GM12873 (cell line): ENCODE data around the gene DNAJC27.

Experiments
- TF ChIP-seq, protein P1 (sequence below): IDR thresholded peaks from 2 replicates; pipeline ENCODE4 v1.5.1; 2012; ENCODE audit warnings: low read depth, mild to moderate bottlenecking, moderate library complexity, low read length, control low read depth; ENCODE audit not compliant: insufficient read depth; ENCODE audit errors: missing control alignments

Gene DNAJC27

DNA sequence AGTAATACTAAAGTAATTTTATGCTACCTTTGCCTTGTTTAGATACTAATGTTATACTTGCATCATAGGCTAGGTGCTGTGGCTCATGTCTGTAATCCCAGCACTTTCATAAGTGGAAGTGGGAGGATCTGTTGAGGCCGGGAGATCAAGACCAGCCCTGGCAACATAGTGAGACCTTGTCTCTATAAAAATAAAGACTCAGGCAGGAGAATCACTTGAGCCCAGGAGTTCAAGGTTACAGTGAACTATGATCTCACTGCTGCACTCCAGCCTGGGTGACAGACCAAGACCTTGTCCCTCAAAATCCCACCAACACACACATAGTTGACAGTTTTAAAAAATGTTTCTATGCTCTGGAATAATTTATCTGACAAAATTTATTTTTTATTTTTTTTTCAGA, 6.9 kb upstream of the DNAJC27 start:
- TF ChIP-seq, protein P1, sequence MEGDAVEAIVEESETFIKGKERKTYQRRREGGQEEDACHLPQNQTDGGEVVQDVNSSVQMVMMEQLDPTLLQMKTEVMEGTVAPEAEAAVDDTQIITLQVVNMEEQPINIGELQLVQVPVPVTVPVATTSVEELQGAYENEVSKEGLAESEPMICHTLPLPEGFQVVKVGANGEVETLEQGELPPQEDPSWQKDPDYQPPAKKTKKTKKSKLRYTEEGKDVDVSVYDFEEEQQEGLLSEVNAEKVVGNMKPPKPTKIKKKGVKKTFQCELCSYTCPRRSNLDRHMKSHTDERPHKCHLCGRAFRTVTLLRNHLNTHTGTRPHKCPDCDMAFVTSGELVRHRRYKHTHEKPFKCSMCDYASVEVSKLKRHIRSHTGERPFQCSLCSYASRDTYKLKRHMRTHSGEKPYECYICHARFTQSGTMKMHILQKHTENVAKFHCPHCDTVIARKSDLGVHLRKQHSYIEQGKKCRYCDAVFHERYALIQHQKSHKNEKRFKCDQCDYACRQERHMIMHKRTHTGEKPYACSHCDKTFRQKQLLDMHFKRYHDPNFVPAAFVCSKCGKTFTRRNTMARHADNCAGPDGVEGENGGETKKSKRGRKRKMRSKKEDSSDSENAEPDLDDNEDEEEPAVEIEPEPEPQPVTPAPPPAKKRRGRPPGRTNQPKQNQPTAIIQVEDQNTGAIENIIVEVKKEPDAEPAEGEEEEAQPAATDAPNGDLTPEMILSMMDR: no peak

DNA sequence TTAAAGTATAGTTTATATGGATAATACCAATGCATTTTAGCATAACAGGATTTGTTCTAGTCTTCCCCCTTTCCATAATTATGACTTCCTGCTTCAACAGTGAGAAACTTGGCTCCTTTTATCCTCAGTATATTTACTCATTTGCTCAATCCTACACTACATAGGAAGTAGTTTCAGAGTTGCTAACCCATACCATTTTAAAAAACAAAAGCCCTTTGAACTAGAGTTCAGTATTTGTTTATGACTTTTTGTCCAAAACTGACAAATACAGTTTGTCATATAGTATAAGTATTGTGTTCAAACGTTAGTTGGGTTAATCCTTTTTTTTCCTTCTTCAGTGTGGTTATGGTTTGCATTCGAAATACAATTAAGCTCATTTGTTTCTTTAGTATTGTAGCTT, 5.9 kb upstream of the DNAJC27 start:
- TF ChIP-seq, protein P1: no peak

DNA sequence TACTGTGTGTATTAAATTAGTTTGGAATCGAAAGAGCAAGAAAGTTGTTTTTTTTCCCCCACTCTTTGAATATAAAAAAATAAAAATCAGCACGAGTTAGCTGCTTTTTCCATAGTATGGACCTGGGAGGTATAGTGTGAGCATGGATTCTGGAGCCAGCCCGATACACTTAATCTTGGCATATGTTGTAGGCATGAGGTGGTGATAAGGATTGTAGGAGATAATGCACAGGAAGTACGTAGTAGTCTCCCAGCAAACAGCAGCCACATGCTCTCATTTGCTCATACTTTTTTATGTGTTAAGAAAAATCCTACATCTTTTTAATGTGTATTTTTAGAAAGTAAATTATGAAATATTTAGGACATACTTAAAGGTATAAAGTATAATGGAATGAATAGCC, 2.1 kb upstream of the DNAJC27 start:
- TF ChIP-seq, protein P1: no peak

DNA sequence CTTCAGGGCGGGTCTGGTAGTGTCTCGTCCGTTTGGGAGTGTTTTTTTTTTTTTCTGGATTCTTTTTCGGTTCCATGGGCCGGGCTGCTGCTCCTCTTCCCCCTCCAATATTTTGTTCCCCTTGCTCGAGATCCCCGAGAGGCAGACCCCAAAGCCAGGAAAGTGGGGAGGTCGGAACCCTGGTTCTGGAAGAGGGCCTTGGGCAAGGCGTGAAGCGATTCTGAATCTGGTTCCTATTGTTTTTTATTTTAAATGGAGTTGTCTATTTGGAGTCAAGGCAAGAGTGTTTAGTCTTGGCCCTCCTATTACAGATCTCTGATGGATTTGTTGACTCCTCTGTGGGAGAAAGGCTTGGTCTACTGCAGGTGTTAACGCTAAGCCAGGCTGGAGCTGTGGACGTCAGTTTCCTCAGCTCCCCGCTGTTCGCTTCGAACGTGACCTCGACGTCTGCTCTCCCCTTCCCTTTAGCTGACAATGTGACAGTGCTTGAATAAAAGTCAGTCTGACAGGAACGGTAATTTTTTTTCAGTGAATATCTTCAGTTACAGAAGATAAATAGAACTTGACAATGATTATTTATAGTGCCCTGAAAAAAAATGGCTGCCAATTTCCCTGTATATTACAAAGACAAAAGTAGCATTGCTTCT, 683 bp upstream of the DNAJC27 start:
- TF ChIP-seq, protein P1: no peak

DNA sequence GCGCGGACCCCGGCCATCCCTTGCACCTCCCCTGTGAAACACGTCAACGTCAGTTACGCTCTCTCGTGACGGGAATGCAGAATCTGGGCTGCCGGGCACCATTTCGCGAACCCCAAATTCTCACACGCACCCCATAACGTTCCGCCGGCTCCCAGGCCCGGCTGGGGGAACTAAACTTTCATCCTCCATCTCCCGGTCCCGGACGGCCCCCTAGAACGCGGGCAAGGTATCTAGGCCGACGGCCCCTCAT, 544 bp downstream of the DNAJC27 start:
- TF ChIP-seq, protein P1: no peak

DNA sequence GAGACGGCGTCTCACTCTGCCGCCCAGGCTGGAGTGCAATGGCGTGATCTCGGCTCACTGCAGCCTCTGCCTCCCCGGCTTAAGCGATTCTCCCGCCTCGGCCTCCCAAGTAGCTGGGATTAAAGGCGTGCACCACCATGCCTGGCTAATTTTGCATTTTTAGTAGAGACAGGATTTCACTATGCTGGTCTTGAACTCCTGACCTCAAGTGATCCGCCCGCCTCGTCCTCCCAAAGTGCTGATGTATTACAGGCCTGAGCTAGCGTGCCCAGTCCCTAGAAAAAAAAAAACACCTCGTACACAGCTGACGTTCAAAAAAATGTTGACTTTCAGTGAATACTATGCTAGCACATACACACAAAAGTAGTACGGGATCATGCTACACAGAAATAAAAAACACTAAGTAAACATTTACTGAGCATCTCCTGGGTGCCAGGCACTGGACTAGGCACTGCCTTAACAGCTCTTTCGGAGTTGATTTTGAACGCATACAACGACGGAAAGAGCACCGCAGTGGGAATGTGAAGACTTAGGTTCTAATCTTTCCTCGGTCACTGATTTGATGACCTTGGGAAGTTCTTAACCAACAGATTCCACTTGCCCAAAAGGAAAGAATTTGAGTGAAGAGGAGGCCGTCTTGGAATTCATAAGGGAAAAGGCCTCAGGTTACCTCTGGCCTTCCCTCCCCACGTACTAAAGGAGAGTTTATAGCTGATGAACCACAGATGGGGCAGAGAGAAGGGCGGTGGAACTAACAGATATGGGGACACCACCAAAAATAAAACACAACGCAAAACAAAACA, 1.1 kb downstream of the DNAJC27 start:
- TF ChIP-seq, protein P1: no peak

DNA sequence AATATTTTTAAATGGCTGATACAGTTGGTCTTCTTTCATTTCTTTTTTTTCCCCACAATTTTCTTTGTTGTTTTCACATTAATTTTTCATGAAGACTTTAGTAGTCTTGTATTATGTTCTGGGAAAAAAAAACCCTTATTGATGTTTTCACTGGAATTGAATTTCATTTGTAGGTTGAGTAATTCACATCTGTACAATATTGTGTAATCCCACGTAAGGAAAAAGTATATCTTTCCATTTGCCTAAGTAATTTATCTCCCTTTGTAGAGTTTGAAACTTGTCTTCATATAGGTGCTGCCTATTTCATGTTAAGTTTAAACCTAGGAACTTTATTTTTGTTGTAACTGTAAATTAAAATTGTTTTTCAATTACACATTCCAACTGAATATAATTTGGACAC, 2.0 kb downstream of the DNAJC27 start:
- TF ChIP-seq, protein P1: no peak
